SKM-1 treated with dmso at 0.1 percent for 144 hours (cell line): ENCODE results near the gene DOCK1.
"Not testable (repeated sequence)": the region's sequence is repeated elsewhere in the genome, so short reads cannot be mapped to it uniquely, and the experiment has no call there.

Source experiments
- DNase-seq: peaks from one replicate; lab custom pipeline; 2025; ENCODE audit not compliant: unreplicated experiment; lab: John Stamatoyannopoulos, UW

Gene DOCK1

DNA sequence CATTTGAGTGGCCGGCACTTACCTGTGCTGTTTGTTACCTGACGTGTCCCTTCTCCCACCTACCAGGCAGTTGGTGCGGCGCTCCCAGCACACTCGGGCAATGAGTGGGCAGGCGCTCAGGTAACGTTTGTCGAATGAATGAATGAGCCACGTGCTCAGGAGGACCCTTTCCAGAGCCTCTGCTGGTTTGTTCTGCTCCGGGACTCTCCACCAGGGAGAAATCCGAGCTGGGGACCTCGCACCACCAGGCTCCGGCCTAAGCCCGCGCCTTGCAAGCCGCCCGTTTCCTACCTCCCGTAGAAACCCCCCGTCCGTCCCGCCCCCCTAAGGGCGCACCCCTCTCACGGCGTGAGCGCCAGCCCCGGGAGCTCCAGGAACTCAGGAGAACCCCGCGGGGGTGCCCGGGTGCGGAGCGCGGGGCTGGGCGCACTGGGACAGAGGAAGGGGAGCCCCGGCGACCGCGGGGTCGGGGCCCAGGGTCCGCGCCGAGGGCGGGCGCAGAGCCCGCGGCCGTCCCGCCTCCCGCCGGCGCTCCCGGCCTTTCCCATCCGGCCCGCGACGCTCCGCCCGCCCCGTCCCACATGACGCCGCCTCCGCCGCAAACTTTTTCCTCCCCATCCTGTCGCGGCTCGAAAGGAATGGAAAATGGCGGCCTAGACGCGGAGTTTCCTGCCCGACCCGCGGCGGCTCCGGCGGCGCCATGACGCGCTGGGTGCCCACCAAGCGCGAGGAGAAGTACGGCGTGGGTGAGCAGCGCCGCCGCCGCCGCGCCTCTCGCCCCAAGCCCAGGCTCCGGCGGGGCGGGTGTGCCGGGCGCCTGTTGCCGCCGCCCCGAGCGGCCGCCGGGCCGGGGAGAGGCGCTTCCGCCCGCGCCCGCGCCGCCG lies at the start of gene DOCK1:
Gene DOCK1, plus strand, starts transcription at position 611 of the 884 bp plus-strand sequence. Its CDS starts 90 bp downstream, at position 701.
- DNase-seq = peak; percentile 6

GRCh38 chr10:126857178-126857806 lies 47.9 kb upstream of the DOCK1 start:
- DNase-seq = no peak

- DNase-seq = no peak
Observed at GRCh38 chr10:126867567-126868365, 37.5 kb upstream of the DOCK1 start.

GRCh38 chr10:126868371-126868770 lies 36.9 kb upstream of the DOCK1 start:
- DNase-seq = no peak

GRCh38 chr10:126872135-126872534 lies 33.1 kb upstream of the DOCK1 start:
- no peak for DNase-seq

GRCh38 chr10:126872768-126873167 lies 32.5 kb upstream of the DOCK1 start:
- no peak for DNase-seq

DNA sequence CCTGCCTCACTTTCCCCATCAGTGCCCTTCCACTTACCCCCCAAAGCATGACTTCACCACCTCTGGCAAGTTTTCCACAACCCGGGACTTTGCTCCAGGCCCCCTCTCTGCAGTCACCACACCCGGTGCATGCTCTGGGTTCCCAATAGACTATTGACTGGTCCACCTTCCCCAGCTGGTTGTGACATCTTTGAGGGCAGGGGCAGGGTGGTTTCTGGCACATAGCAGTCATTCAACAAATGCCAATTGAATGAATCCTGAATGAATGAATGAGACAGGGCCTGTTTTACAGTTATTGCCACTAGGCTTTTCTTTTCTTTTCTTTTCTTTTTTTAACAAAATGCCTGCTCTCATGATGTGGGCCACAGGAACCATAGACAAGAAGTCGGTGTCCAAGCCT lies 28.8 kb upstream of the DOCK1 start:
- DNase-seq = no peak

DNA sequence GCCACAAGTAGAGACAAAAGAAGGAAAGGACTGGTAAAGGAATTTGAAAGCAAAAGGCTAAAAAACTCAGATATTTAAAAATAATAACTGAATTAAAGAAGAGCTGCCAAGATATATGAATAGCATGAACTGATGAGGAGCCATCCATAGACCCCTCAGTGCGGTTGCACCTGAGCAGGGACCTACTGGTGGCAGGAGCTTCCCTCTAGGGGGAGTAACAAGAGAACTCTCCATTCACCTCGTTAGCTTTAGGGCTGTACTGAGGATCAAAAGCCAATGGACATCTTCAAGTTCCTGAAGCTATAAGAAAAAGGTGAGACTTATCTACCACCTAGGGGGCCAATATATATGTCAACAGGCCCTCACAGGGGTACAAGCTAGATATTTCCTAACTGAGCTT lies 27.8 kb upstream of the DOCK1 start:
- DNase-seq = no peak

- no peak for DNase-seq
Observed at GRCh38 chr10:126878594-126878993, 26.6 kb upstream of the DOCK1 start.

DNA sequence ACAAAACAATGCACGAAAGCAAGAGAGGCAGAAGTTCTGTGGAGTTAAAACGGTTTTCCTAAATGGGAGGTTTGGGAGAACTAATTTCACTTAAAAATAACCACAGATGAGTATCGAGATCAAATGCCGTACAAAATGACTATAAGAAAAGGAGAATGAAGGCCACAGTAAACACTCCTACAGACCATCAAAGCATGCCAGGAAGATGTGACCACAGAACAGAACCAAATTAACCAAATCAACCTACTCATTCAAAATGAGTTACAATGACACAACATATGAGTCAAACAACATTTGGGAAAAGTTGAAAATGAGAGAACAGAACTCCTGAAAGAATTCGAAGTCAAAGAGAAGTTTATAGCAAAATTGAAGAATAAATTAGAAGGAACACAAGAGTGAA lies 24.3 kb upstream of the DOCK1 start:
- no peak for DNase-seq

GRCh38 chr10:126882055-126882454 lies 23.2 kb upstream of the DOCK1 start:
- not testable (repeated sequence) for DNase-seq

- not testable (repeated sequence) for DNase-seq
Observed at GRCh38 chr10:126888436-126888835, 16.8 kb upstream of the DOCK1 start.

GRCh38 chr10:126889421-126889820 lies 15.8 kb upstream of the DOCK1 start:
- no peak for DNase-seq

GRCh38 chr10:126890797-126891196 lies 14.4 kb upstream of the DOCK1 start:
- DNase-seq = not testable (repeated sequence)

DNA sequence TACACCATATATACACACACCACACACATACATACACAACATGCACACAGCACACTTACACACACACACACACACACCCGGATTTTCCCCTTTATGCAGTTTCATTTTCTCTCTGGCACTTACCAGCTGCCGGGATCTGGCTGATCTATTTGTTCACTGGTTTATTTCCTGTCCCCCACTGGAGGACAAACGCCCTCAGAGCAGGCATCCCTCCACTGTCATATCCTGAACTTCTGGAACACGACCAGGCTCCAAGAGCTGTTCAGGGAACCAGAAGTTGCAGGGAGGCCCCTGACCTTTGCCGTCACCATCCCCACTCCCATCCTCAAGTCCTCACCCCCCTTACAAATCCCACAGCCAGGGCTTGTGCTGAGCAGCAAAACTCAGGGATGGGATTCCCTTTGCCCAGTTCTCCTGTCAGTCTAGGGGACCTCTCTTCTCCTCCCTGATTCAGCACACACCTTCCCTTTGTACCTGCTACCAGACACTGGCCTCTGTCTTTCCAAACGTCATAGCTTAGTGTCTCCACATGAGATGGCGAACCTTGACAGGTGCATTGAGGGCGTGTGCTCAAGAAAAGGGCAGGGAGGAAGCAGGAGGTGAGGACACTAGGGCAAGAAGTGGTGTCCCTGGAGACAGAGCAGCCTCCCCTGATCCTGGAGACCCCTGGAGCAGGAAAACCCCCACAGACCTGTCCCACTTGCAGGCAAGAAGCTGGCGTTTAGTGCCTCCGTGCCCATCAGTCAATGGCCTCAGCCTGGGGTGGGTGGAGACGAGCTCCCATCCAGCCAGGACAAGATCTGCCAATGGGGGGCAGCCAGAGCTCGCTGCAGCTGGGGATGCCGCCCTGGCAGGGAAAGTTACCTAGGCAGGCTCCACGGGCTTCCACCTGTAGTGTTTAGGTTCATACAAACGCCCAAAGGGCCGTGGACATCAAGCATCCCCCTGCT lies 12.7 kb upstream of the DOCK1 start:
- DNase-seq = no peak

DNA sequence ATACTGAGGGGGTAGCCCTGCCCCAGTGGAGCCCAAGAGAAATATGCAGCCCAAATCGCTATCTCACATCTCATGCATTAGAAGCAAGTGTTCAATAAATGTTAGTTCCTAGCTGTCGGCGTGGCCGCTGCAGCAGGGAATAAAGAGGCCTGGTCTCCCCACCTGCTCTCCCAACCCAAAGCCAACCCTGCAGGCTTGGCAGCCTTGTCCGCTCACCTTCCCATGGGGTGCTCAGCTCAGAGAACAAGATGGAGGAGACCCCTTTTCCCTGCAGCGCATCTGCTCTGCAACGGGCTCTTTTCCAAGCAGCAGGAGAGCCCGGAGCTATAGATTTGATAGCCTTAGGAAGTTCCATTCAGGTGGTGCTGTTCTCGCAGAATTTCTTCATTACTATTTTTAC lies 12.0 kb upstream of the DOCK1 start:
- DNase-seq = no peak

DNA sequence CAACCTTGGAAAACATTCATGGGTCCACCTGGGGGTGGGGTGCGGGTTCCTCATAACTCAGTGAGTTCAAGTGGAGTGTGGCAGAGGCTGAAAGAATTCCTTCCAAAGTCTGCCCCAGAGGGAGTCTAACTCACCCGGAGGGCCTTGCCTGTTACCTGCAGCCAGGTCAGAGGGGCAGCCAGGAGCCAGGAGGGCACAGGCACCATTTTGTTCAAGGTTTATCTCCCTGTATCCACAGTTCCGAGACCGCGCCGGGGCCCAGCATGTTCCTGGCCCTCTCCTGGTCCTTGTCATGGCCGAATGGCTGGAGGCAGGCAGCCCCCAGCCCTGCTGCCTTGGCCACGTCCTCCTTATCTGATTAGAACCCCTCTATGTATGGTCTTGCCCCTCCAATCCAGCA lies 11.4 kb upstream of the DOCK1 start:
- DNase-seq = no peak

GRCh38 chr10:126895214-126895781 lies 9.9 kb upstream of the DOCK1 start:
- no peak for DNase-seq

GRCh38 chr10:126898460-126898859 lies 6.8 kb upstream of the DOCK1 start:
- DNase-seq = no peak

- not testable (repeated sequence) for DNase-seq
Observed at GRCh38 chr10:126899529-126899928, 5.7 kb upstream of the DOCK1 start.
